HCT116 (cell line): ENCODE measurements around the gene TRPV2. TPM values are rescaled to one million over a fixed set of nuclear protein-coding genes. Genes with fewer than 3 reads are reported as not detected.
A peak's percentile ranks its signal among the peaks of the same experiment; 100 is the strongest.

Experiments used
- ATAC-seq: fragments of 200-7000 bp; cut with Tn5 transposase; 2 replicates; pipeline ENCODE4 v1.9.1; 2020; ENCODE audit warnings: mild to moderate bottlenecking, moderate library complexity
- BruUV-seq: library from RNA; stranded (reverse); fragments of 400-500 nt; replicated peaks from 2 replicates; lab custom pipeline; 2021; lab: Mats Ljungman, UMichigan
- CTCF ChIA-PET: fragments of 300-600 bp; sonication (Branson Sonifier 250); formaldehyde crosslinking; loops from one replicate; lab custom pipeline; 2021; ENCODE audit warnings: antibody characterized with exemption; lab: Charles Lee
- POLR2A ChIA-PET: fragments of 300-600, 350-600 bp; sonication (Branson Sonifier 250); formaldehyde crosslinking; loops from one replicate; lab custom pipeline; 2021; ENCODE audit warnings: antibody characterized with exemption; lab: Charles Lee
- RAD21 ChIA-PET, 2 experiments: fragments of 300-600 bp; sonication (Branson Sonifier 250); formaldehyde crosslinking; loops; one replicate each; lab custom pipeline; 2023; ENCODE audit warnings: low total read pairs in 2 of 2; ENCODE audit not compliant: uncharacterized antibody in 2 of 2, unreplicated experiment in 2 of 2, low non-redundant PET in 1 of 2; lab: Charles Lee
- DNase-seq: peaks from one replicate; pipeline ENCODE4 v3.0.0-alpha.2; 2010; ENCODE audit warnings: low read depth, low spot score
- H2AFZ ChIP-seq: fragments of 200-600 bp; shearing (Covaris generic), sonication (generic); 2 replicates; pipeline ENCODE4 v1.6.1; 2017; ENCODE audit warnings: low read depth, mixed run types, mixed read lengths, antibody characterized with exemption, low read length; ENCODE audit not compliant: poor library complexity, severe bottlenecking
- H3K27ac ChIP-seq: 2 replicates; pipeline ENCODE4 v1.5.1; 2012; ENCODE audit warnings: low read depth, low read length
- H3K27me3 ChIP-seq: fragments of 200-600 bp; sonication (generic); 2 replicates; pipeline ENCODE4 v1.6.1; 2016; ENCODE audit warnings: mixed run types, low read length, mixed read lengths; ENCODE audit not compliant: insufficient read depth
- H3K36me3 ChIP-seq, 2 experiments: fragments of 200-500 bp in 1 of 2; fragments of 200-600 bp in 1 of 2; sonication (Bioruptor generic) in 1 of 2; sonication (generic) in 1 of 2; 2 replicates each; pipeline versions ENCODE4 v1.5.1 to v1.6.1; 2014 to 2016; ENCODE audit warnings: low read length in 2 of 2, inconsistent platforms in 1 of 2, mixed read lengths in 1 of 2, mixed run types in 1 of 2; ENCODE audit not compliant: insufficient read depth in 2 of 2, control insufficient read depth in 1 of 2
- H3K4me1 ChIP-seq, 2 experiments: fragments of 200-600 bp in 1 of 2; sonication (generic) in 1 of 2; 2 replicates each; pipeline versions ENCODE4 v1.5.1 to v1.6.1; 2012 to 2017; ENCODE audit warnings: low read length in 2 of 2, inconsistent platforms in 1 of 2, mild to moderate bottlenecking in 1 of 2, mixed read lengths in 1 of 2, mixed run types in 1 of 2, moderate library complexity in 1 of 2; ENCODE audit not compliant: insufficient read depth in 2 of 2, control insufficient read depth in 1 of 2
- H3K4me2 ChIP-seq: fragments of 200-600 bp; sonication (generic); 2 replicates; pipeline ENCODE4 v1.6.1; 2017; ENCODE audit warnings: mixed run types, low read length, mixed read lengths
- H3K4me3 ChIP-seq, 2 experiments: fragments of 200-600 bp in 1 of 2; sonication (generic) in 1 of 2; replicated peaks in 1 of 2; 2 replicates each; pipeline ENCODE4 v1.5.1; 2011 to 2016; ENCODE audit warnings: low read length in 2 of 2, control low read depth in 1 of 2, low read depth in 1 of 2, mild to moderate bottlenecking in 1 of 2, mixed read lengths in 1 of 2, mixed run types in 1 of 2
- H3K79me2 ChIP-seq: fragments of 200-600 bp; sonication (generic); 2 replicates; pipeline ENCODE4 v1.6.1; 2017; ENCODE audit warnings: mild to moderate bottlenecking, mixed run types, low read length, moderate library complexity, mixed read lengths; ENCODE audit not compliant: insufficient read depth
- H3K9ac ChIP-seq: fragments of 200-600 bp; sonication (generic); 2 replicates; pipeline ENCODE4 v1.6.1; 2016; ENCODE audit warnings: low read length, mixed read lengths
- H3K9me2 ChIP-seq: fragments of 200-600 bp; sonication (generic), shearing (Covaris generic); 2 replicates; pipeline ENCODE4 v1.6.1; 2017; ENCODE audit warnings: mixed run types, mild to moderate bottlenecking, moderate library complexity; ENCODE audit not compliant: insufficient read depth
- H3K9me3 ChIP-seq, 2 experiments: fragments of 200-500 bp in 1 of 2; fragments of 200-600 bp in 1 of 2; sonication (Bioruptor generic) in 1 of 2; sonication (generic) in 1 of 2; 2 replicates each; pipeline ENCODE4 v1.6.1; 2014 to 2017; ENCODE audit warnings: low read length in 2 of 2, mixed read lengths in 2 of 2, inconsistent platforms in 1 of 2, low read depth in 1 of 2, mild to moderate bottlenecking in 1 of 2, mixed run types in 1 of 2, moderate library complexity in 1 of 2; ENCODE audit not compliant: control insufficient read depth in 1 of 2, insufficient read depth in 1 of 2
- H4K20me1 ChIP-seq: fragments of 200-600 bp; sonication (generic), shearing (Covaris generic); 2 replicates; pipeline ENCODE4 v1.6.1; 2017; ENCODE audit warnings: mixed run types, mild to moderate bottlenecking, moderate library complexity; ENCODE audit not compliant: insufficient read depth
- EGR1 ChIP-seq: IDR thresholded peaks from 2 replicates; pipeline ENCODE4 v1.6.1; 2012; ENCODE audit warnings: low read depth
- ELF1 ChIP-seq: IDR thresholded peaks from 2 replicates; pipeline ENCODE4 v1.6.1; 2012; ENCODE audit warnings: low read depth, borderline replicate concordance
- EZH2phosphoT487 ChIP-seq: fragments of 200-600 bp; IDR thresholded peaks from 2 replicates; pipeline ENCODE4 v1.6.1; 2018; ENCODE audit warnings: antibody characterized with exemption, borderline replicate concordance
- FOSL1 ChIP-seq: IDR thresholded peaks from 2 replicates; pipeline ENCODE4 v1.6.1; 2012; ENCODE audit warnings: low read depth
- POLR2A ChIP-seq: IDR thresholded peaks from 2 replicates; pipeline ENCODE4 v1.7.0; 2011; ENCODE audit warnings: borderline replicate concordance; ENCODE audit not compliant: insufficient read depth, insufficient read length; ENCODE audit errors: extremely low read depth
- POLR2AphosphoS5 ChIP-seq: IDR thresholded peaks from 2 replicates; pipeline ENCODE4 v1.6.1; 2011; ENCODE audit warnings: mild to moderate bottlenecking, low read depth, low read length, moderate library complexity
- RAD21 ChIP-seq: IDR thresholded peaks from 2 replicates; pipeline ENCODE4 v1.6.1; 2012; ENCODE audit warnings: low read depth, mild to moderate bottlenecking
- SIN3A ChIP-seq: IDR thresholded peaks from 2 replicates; pipeline ENCODE4 v1.6.1; 2012; ENCODE audit warnings: low read depth
- ZFX ChIP-seq: fragments of 450-650 bp; IDR thresholded peaks from 2 replicates; pipeline ENCODE4 v1.6.1; 2017
- intact Hi-C: fragments of 100-400 bp; cut with micrococcal nuclease; formaldehyde crosslinking; loops from 2 replicates; pipeline ENCODE4 v1.10.0; 2022
- total RNA-seq: library from RNA; stranded (reverse); gene quantifications from one replicate; pipeline ENCODE4 v1.2.1, GENCODE V29; 2021; ENCODE audit not compliant: unreplicated experiment
- TF ChIP-seq, protein P1 (sequence below): IDR thresholded peaks from 2 replicates; pipeline ENCODE4 v1.6.1; 2011; ENCODE audit warnings: mild to moderate bottlenecking, low read length, moderate library complexity; ENCODE audit not compliant: insufficient replicate concordance; ENCODE audit errors: extremely low read depth

The TRPV2 gene
- total RNA-seq, 1 experiment from 2014 or later, result 2.7 TPM

DNA sequence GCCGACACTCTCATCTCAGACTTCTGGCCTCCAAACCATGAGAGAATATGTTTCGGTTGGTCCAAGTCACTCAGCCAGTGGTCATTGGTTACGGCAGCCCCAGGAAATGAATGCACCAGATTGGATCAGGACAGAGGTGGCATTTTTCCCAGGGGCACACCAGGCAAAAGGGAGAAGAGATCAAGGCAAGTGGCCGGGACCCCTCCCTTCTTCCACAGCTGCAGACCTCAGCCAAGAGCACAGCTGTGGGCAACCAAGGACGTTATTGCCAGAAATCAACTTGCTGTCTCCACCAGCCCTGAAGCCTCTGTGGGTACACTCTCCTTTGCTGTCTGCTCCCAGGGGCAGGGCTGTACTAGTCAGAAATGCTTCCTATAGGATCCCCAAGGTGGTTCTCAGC, 55.9 kb downstream of the TRPV2 start:
- Histone ChIP-seq H4K20me1 (no peaks in the 10 kb centered on the region), H3K9me3 (no peaks in the 10 kb centered on the region), H3K36me3 (no peaks in the 10 kb centered on the region), H2AFZ (no peak overlapping the region), H3K9ac (no peak overlapping the region), H3K4me2 (no peak overlapping the region), H3K9me2 (no peaks in the 10 kb centered on the region), H3K4me3 (no peak overlapping the region), H3K79me2 (no peaks in the 10 kb centered on the region), H3K27me3 (no peaks in the 10 kb centered on the region), H3K27ac (no peak overlapping the region), H3K4me1 (peaks cover 0 to 2% of the 10 kb centered on the region in 2 experiments; a peak in 2 of 4 replicates)
- no peak for DNase-seq
- no peak for ATAC-seq
- ChIA-PET CTCF (no interaction called here), RAD21 (no interaction called here), POLR2A (interaction anchor here (1.0 kb wide), 1 partner anchor 33 kb away, joined by 3 read pairs; no protein-coding TSS in a partner anchor)
- intact Hi-C loops, result no loop called here
- BruUV-seq, result TSS peak; percentile 32
- TF ChIP-seq POLR2AphosphoS5, result no peak
- TF ChIP-seq ELF1, result no peak
- TF ChIP-seq ZFX, result no peak
- TF ChIP-seq EZH2phosphoT487, result no peak
- TF ChIP-seq SIN3A, result no peak
- no peak for TF ChIP-seq RAD21
- TF ChIP-seq POLR2A, result no peak
- no peak for TF ChIP-seq FOSL1
- TF ChIP-seq, protein P1, sequence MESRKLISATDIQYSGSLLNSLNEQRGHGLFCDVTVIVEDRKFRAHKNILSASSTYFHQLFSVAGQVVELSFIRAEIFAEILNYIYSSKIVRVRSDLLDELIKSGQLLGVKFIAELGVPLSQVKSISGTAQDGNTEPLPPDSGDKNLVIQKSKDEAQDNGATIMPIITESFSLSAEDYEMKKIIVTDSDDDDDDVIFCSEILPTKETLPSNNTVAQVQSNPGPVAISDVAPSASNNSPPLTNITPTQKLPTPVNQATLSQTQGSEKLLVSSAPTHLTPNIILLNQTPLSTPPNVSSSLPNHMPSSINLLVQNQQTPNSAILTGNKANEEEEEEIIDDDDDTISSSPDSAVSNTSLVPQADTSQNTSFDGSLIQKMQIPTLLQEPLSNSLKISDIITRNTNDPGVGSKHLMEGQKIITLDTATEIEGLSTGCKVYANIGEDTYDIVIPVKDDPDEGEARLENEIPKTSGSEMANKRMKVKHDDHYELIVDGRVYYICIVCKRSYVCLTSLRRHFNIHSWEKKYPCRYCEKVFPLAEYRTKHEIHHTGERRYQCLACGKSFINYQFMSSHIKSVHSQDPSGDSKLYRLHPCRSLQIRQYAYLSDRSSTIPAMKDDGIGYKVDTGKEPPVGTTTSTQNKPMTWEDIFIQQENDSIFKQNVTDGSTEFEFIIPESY, result no peak

GRCh38 chr17:16472539-16472938, 57.2 kb downstream of the TRPV2 start:
- H3K27me3 ChIP-seq, result no peaks in the 10 kb centered on the region
- intact Hi-C loops, result no loop called here
- peaks cover 10 to 14% of the 10 kb centered on the region in 2 experiments for H3K4me1 ChIP-seq
- H3K9me3 ChIP-seq, result no peaks in the 10 kb centered on the region
- RAD21 ChIA-PET, result no interaction called here
- H3K27ac ChIP-seq, result no peak overlapping the region
- no peak overlapping the region for H3K4me2 ChIP-seq
- no peak overlapping the region for H2AFZ ChIP-seq
- ATAC-seq, result no peak
- POLR2A ChIA-PET, result no interaction called here
- BruUV-seq, result no TSS peak
- no peak overlapping the region for H3K4me3 ChIP-seq
- DNase-seq, result no peak
- no peak overlapping the region for H3K9ac ChIP-seq
- H3K79me2 ChIP-seq, result no peaks in the 10 kb centered on the region
- CTCF ChIA-PET, result no interaction called here
- no peak for TF ChIP-seq EGR1
- no peaks in the 10 kb centered on the region for H3K36me3 ChIP-seq
- H4K20me1 ChIP-seq, result no peaks in the 10 kb centered on the region
- no peaks in the 10 kb centered on the region for H3K9me2 ChIP-seq
